ENCODE data around the gene NCKAP1.
"Not testable (repeated sequence)": the region's sequence is repeated elsewhere in the genome, so short reads cannot be mapped to it uniquely, and the experiment has no call there.

Gene NCKAP1

DNA sequence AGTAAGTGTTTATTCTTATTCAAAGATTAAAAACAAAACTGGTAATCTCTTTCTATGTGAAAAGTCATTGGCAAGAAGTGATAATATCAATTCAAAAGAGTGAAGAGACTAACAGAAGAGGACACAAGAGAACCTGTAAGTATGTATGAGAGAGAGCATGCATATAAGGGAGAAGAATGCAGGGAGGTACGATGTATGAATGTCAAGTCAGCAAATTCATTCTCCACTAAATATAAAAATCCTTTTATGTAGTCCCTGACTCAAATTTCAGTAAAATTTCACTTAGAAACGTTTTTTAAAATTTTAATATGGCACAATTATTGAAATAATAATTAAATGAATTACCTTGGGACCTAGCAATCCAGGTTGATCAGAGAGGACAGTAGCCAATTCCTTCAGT is 55.3 kb downstream of the NCKAP1 start:
- no peak overlapping the region for H3K9ac ChIP-seq (ENCODE audit: low read depth, low read length)
- no peaks in the 10 kb centered on the region for H3K4me1 ChIP-seq (ENCODE audit: control insufficient read depth, insufficient read depth, low read length)
- no peak overlapping the region for H3K4me3 ChIP-seq (ENCODE audit: low read depth, low read length)
- H3K9me3 ChIP-seq (ENCODE audit: control insufficient read depth, insufficient read depth, low read length), result no peaks in the 10 kb centered on the region
- H3K36me3 ChIP-seq (ENCODE audit: control insufficient read depth, insufficient read depth, low read length), result peaks cover 4% of the 10 kb centered on the region
- no peaks in the 10 kb centered on the region for H3K27me3 ChIP-seq (ENCODE audit: control insufficient read depth, insufficient read depth, low read length)

DNA sequence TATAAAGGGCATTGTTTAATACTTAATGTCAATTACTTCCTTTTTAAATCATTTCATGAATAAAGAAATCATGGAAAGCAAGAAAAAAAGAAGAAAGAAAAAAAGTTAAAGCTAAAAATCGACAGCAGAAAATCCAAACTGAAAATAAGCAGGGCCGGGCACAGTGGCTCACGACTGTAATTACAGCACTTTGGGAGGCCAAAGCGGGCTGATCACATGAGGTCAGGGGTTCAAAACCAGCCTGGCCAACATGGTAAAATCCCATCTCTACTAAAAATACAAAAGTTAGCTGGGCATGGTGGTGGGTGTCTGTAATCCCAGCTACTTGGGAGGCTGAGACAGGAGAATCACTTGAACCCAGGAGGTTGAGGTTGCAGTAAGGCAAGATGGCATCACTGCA is 56.8 kb downstream of the NCKAP1 start:
- H3K4me3 ChIP-seq (ENCODE audit: low read depth, low read length); H3K9ac ChIP-seq (ENCODE audit: low read depth, low read length); H3K9me3 ChIP-seq (ENCODE audit: control insufficient read depth, insufficient read depth, low read length); H3K4me1 ChIP-seq (ENCODE audit: control insufficient read depth, insufficient read depth, low read length); H3K36me3 ChIP-seq (ENCODE audit: control insufficient read depth, insufficient read depth, low read length); H3K27me3 ChIP-seq (ENCODE audit: control insufficient read depth, insufficient read depth, low read length): not testable (repeated sequence)

DNA sequence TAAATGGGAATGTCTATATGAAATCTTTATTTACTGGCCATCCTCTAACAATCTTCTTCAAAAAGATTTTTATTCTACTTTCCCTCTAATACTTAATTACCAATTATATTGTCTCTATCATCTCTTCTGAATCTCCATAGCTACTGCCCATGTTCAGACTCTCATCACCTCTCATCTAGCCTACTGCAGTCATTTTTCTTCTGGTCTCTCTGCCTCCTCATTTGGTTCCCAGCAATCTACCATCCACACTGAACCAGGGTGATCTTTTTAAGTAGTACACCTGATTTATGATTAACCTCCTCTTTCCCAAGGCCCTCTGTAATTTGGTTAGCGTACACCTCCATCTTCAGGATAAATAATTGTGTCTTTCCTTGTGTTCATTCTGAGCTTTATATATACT is 57.6 kb downstream of the NCKAP1 start:
- no peaks in the 10 kb centered on the region for H3K27me3 ChIP-seq (ENCODE audit: control insufficient read depth, insufficient read depth, low read length)
- no peak overlapping the region for H3K4me3 ChIP-seq (ENCODE audit: low read depth, low read length)
- H3K4me1 ChIP-seq (ENCODE audit: control insufficient read depth, insufficient read depth, low read length), result no peaks in the 10 kb centered on the region
- peaks cover 4% of the 10 kb centered on the region for H3K36me3 ChIP-seq (ENCODE audit: control insufficient read depth, insufficient read depth, low read length)
- no peaks in the 10 kb centered on the region for H3K9me3 ChIP-seq (ENCODE audit: control insufficient read depth, insufficient read depth, low read length)
- H3K9ac ChIP-seq (ENCODE audit: low read depth, low read length), result no peak overlapping the region

DNA sequence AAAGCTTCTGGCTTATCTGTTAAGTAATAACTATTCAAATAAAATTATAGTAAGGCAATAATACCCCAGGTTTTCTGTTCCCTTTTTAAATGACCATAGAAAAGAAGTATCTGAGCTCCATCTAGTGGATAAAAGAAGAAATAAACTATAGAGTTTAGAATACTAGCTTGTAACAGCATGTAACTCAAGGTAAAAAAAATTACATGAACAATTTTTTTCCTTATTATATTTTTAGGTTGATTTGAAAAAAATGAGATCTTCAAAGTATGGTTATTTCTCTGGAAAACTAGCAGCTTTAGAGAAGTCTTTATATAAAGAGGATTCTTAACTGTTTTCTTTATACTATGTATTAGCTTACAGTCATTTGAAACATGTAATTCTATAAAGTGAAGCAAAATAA is 58.1 kb downstream of the NCKAP1 start:
- Histone ChIP-seq H3K36me3 (ENCODE audit: control insufficient read depth, insufficient read depth, low read length) (peaks cover 4% of the 10 kb centered on the region), H3K9ac (ENCODE audit: low read depth, low read length) (no peak overlapping the region), H3K4me1 (ENCODE audit: control insufficient read depth, insufficient read depth, low read length) (no peaks in the 10 kb centered on the region)

DNA sequence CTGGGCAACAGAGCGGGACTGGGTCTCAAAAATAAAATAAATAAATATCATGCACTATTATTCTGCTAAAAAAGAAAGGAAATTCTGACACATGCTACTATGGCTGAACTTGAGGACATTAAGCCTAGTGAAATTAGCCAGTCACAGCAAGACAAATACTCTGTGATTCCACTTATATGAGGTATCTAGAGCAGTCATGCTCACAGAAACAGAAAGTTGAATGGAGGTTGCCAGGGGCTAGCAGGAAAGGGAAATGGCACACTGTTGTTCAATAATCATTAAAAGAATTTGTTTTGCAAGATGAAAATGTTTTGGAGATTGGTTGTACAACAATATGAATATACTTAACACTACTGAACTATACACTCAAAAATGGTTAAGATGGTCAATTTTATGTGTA is 60.8 kb downstream of the NCKAP1 start:
- H3K9ac ChIP-seq (ENCODE audit: low read depth, low read length), result no peak overlapping the region
- no peaks in the 10 kb centered on the region for H3K4me1 ChIP-seq (ENCODE audit: control insufficient read depth, insufficient read depth, low read length)
- H3K36me3 ChIP-seq (ENCODE audit: control insufficient read depth, insufficient read depth, low read length), result peaks cover 7% of the 10 kb centered on the region
- no peak overlapping the region for H3K4me3 ChIP-seq (ENCODE audit: low read depth, low read length)
- H3K27me3 ChIP-seq (ENCODE audit: control insufficient read depth, insufficient read depth, low read length), result no peaks in the 10 kb centered on the region
- no peaks in the 10 kb centered on the region for H3K9me3 ChIP-seq (ENCODE audit: control insufficient read depth, insufficient read depth, low read length)

More for the DNA sequence above, 58.1 kb downstream of the NCKAP1 start:
- Histone ChIP-seq H3K27me3 (ENCODE audit: control insufficient read depth, insufficient read depth, low read length) (no peaks in the 10 kb centered on the region), H3K4me3 (ENCODE audit: low read depth, low read length) (no peak overlapping the region), H3K9me3 (ENCODE audit: control insufficient read depth, insufficient read depth, low read length) (no peaks in the 10 kb centered on the region)

DNA sequence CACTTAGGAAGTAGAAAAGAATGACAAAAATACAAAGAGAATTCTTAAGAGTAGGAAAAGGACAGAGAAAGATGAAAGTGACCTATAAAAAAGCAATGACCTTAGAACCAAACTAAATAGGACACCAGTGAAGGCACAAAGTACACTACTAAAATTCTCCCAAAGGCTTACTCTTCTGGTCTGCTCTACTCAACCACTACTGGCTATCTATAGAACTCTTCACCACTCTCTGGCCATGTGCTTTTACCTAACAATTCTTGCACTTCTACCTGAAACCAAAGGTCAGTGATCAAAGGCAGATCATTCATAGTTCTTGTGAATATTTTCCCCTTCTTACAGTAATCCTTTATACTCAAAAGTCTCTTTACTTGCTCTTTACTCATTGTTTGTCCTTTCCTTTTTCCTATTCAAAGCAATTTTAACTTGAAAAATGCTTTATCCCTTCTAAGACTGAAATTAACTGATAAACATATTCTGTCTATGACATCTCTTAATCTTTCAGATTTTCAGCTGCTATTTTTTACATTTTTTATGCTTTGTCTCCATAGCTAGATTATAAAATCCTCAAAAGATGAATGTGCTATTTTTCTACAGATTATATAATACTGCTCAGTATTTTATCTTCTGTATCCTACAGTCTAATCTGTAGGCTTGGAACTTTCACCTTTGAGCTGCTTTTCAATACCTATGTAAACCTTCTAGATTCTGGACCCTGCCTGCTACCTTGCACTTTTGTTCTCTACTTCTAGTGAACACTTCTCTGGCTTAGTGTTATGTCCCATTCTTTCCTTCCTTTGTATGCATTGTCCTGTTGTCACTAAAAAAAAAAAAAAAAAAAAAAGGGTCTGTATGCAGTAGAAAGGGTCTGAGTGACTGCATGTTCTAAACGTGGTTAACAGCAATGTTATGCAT is 64.6 kb downstream of the NCKAP1 start:
- Histone ChIP-seq H3K4me1 (ENCODE audit: control insufficient read depth, insufficient read depth, low read length) (no peaks in the 10 kb centered on the region), H3K9me3 (ENCODE audit: control insufficient read depth, insufficient read depth, low read length) (no peaks in the 10 kb centered on the region), H3K4me3 (ENCODE audit: low read depth, low read length) (no peak overlapping the region), H3K27me3 (ENCODE audit: control insufficient read depth, insufficient read depth, low read length) (no peaks in the 10 kb centered on the region), H3K36me3 (ENCODE audit: control insufficient read depth, insufficient read depth, low read length) (peaks cover 4% of the 10 kb centered on the region), H3K9ac (ENCODE audit: low read depth, low read length) (no peak overlapping the region)

DNA sequence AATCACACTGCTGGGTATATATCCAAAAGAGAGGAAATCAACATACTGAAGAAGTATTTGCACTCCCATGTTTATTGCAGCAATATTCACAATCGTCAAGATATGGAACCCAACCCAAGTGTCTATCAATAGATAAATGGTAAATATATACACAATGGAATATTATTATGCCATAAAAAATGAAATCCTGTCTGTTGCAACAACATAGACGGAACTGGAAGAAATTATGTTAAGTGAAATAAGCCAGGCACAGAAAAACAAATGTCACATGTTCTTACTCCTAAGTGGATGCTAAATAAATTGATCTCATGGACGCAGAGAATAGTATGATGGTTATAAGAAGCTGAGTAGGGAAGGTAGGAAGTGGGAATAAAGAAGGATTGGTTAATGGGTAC is 65.7 kb downstream of the NCKAP1 start:
- no peaks in the 10 kb centered on the region for H3K27me3 ChIP-seq (ENCODE audit: control insufficient read depth, insufficient read depth, low read length)
- peaks cover 3% of the 10 kb centered on the region for H3K36me3 ChIP-seq (ENCODE audit: control insufficient read depth, insufficient read depth, low read length)
- no peak overlapping the region for H3K9ac ChIP-seq (ENCODE audit: low read depth, low read length)
- H3K4me1 ChIP-seq (ENCODE audit: control insufficient read depth, insufficient read depth, low read length), result no peaks in the 10 kb centered on the region
- no peaks in the 10 kb centered on the region for H3K9me3 ChIP-seq (ENCODE audit: control insufficient read depth, insufficient read depth, low read length)
- no peak overlapping the region for H3K4me3 ChIP-seq (ENCODE audit: low read depth, low read length)

DNA sequence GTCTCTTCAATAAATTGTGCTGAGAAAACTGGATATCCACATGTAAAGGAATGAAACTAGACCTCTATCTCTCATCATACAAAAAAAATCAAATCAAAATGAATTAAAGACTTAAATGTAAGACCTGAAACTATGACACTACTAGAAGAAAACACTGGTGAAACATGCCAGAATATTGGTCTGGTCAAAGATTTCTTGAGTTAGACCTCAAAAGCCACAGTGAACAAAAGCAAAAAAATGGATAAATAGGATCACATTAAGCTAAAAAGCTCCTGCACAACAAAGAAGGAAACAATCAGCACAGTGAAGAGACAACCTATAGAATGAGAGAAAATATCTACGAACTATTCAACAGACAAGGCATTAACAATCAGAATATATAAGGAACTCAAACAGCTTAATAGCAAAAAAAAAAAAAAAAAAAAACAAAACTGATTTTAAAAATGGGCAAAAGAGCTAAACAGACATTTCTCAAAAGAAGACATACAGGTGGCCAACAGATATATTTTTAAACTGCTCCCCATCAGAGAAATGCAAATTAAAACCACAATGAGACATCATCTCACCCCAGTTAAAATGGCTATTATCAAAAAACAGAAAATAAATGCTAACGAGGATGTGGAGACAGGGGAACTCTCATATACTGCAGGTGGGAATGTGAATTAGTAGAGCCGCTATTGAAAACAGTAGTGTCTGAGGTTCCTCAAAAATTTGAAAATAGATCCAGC is 66.3 kb downstream of the NCKAP1 start:
- no peaks in the 10 kb centered on the region for H3K9me3 ChIP-seq (ENCODE audit: control insufficient read depth, insufficient read depth, low read length)
- no peak overlapping the region for H3K9ac ChIP-seq (ENCODE audit: low read depth, low read length)
- peaks cover 3% of the 10 kb centered on the region for H3K36me3 ChIP-seq (ENCODE audit: control insufficient read depth, insufficient read depth, low read length)
- no peaks in the 10 kb centered on the region for H3K4me1 ChIP-seq (ENCODE audit: control insufficient read depth, insufficient read depth, low read length)
- H3K4me3 ChIP-seq (ENCODE audit: low read depth, low read length), result no peak overlapping the region
- no peaks in the 10 kb centered on the region for H3K27me3 ChIP-seq (ENCODE audit: control insufficient read depth, insufficient read depth, low read length)

DNA sequence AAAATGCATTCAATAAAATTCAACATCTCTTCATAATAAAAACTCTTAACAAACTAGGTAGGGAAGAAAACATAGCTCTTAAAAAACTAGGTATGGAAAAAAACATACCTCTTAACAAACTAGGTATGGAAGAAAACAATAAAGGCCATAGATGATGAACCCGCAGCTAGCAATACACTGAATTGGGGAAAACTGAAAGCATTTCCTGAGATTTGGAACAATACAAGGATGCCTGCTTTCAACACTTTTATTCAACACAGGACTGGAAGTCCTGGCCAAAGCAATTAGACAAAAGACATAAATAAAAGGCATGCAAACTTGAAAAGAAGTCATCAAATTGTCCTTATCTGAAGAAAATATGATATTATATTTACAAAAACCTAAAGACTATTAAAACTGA is 67.8 kb downstream of the NCKAP1 start:
- Histone ChIP-seq H3K9ac (ENCODE audit: low read depth, low read length) (no peak overlapping the region), H3K4me3 (ENCODE audit: low read depth, low read length) (no peak overlapping the region), H3K27me3 (ENCODE audit: control insufficient read depth, insufficient read depth, low read length) (no peaks in the 10 kb centered on the region), H3K4me1 (ENCODE audit: control insufficient read depth, insufficient read depth, low read length) (no peaks in the 10 kb centered on the region), H3K36me3 (ENCODE audit: control insufficient read depth, insufficient read depth, low read length) (peaks cover 3% of the 10 kb centered on the region), H3K9me3 (ENCODE audit: control insufficient read depth, insufficient read depth, low read length) (no peaks in the 10 kb centered on the region)

DNA sequence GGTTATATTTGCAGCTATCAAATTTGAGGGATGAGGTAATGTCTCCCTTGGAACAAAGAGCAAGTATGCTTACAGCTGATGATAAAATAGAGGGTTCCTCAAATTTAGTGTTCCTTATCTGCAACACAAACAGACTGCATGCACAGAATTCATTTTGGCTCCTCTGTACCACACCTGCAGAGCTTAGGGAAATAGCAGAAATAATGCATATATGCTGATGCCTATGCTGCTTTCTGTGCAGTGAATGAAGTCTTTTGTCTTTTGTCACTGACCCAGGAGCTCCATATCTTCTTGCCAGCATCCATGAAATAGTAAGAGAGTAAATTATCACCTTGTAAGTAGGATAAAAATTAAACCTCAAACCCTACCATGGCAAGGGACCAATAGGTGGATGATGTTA is 69.8 kb downstream of the NCKAP1 start:
- H3K4me1 ChIP-seq (ENCODE audit: control insufficient read depth, insufficient read depth, low read length), result no peaks in the 10 kb centered on the region
- H3K9ac ChIP-seq (ENCODE audit: low read depth, low read length), result no peak overlapping the region
- H3K4me3 ChIP-seq (ENCODE audit: low read depth, low read length), result no peak overlapping the region
- H3K36me3 ChIP-seq (ENCODE audit: control insufficient read depth, insufficient read depth, low read length), result peaks cover 3% of the 10 kb centered on the region
- H3K27me3 ChIP-seq (ENCODE audit: control insufficient read depth, insufficient read depth, low read length), result no peaks in the 10 kb centered on the region
- H3K9me3 ChIP-seq (ENCODE audit: control insufficient read depth, insufficient read depth, low read length), result no peaks in the 10 kb centered on the region

DNA sequence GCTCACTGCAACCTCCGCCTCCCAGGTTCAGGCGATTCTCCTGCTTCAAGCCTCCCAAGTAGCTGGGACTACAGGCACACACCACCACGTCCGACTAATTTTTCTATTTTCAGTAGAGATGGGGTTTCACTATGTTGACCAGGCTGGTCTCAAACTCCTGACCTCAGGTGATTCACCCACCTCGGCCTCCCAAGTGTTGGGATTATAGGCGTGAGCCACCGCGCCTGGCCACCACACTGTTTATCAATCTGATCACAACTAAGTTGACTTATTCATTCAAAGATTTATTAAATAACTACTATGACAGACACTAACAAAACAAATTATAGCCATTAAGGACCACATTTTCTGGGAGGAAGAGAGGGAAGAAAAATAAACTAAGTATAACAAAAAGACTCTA is 71.9 kb downstream of the NCKAP1 start:
- not testable (repeated sequence) for H3K9ac ChIP-seq (ENCODE audit: low read depth, low read length); H3K27me3 ChIP-seq (ENCODE audit: control insufficient read depth, insufficient read depth, low read length); H3K4me3 ChIP-seq (ENCODE audit: low read depth, low read length); H3K9me3 ChIP-seq (ENCODE audit: control insufficient read depth, insufficient read depth, low read length); H3K4me1 ChIP-seq (ENCODE audit: control insufficient read depth, insufficient read depth, low read length); H3K36me3 ChIP-seq (ENCODE audit: control insufficient read depth, insufficient read depth, low read length)

DNA sequence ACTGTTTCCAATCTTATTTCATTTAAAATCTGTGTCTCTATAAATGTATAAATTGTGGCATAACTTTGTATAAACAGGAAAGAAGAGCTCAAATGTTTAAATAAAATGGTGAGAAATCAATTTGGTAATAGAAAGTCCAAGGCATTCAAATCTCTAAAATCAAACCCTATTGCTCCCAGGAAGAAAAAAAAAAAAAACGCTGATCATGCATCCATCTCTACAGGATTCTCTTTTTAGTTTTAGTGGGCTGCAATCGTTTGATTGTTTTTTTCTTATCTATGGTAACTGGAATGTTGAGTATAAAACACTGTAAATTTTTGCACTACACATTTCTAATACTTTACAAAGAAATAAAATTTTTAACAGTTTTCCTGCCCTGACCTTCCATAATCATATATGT is 75.6 kb downstream of the NCKAP1 start:
- H3K27me3 ChIP-seq (ENCODE audit: control insufficient read depth, insufficient read depth, low read length), result no peaks in the 10 kb centered on the region
- no peaks in the 10 kb centered on the region for H3K9me3 ChIP-seq (ENCODE audit: control insufficient read depth, insufficient read depth, low read length)
- no peaks in the 10 kb centered on the region for H3K36me3 ChIP-seq (ENCODE audit: control insufficient read depth, insufficient read depth, low read length)
- H3K4me3 ChIP-seq (ENCODE audit: low read depth, low read length), result no peak overlapping the region
- no peak overlapping the region for H3K9ac ChIP-seq (ENCODE audit: low read depth, low read length)
- no peaks in the 10 kb centered on the region for H3K4me1 ChIP-seq (ENCODE audit: control insufficient read depth, insufficient read depth, low read length)

Measured in iPS-15b (cell line).